ENCODE data around the gene OR1L6. TPM values are rescaled to one million over a fixed set of nuclear protein-coding genes. Genes with fewer than 3 reads are reported as not detected.

Gene OR1L6
- polyA plus RNA-seq, 1 donor = not detected

Other genes with a start within 250 kb of the OR1L6 start
- gene OR1J2, start 231.5 kb upstream of the OR1L6 start, polyA plus RNA-seq (ENCODE audit: insufficient read length) = not detected
- not detected for gene OR1J4, start 223.2 kb upstream of the OR1L6 start, polyA plus RNA-seq (ENCODE audit: insufficient read length)
- not detected for gene OR1N1, start 215.0 kb upstream of the OR1L6 start, polyA plus RNA-seq (ENCODE audit: insufficient read length)
- gene OR1N2, start 189.2 kb upstream of the OR1L6 start, polyA plus RNA-seq (ENCODE audit: insufficient read length) = not detected
- gene OR1L8, start 158.9 kb upstream of the OR1L6 start, polyA plus RNA-seq (ENCODE audit: insufficient read length) = 0.15 TPM
- gene OR1Q1, start 127.6 kb upstream of the OR1L6 start, polyA plus RNA-seq (ENCODE audit: insufficient read length) = not detected
- not detected for gene OR1B1, start 84.7 kb upstream of the OR1L6 start, polyA plus RNA-seq (ENCODE audit: insufficient read length)
- not detected for gene OR1L1, start 80.6 kb upstream of the OR1L6 start, polyA plus RNA-seq (ENCODE audit: insufficient read length)
- gene OR1L3, start 67.2 kb upstream of the OR1L6 start, polyA plus RNA-seq (ENCODE audit: insufficient read length) = not detected
- not detected for gene OR1L4, start 18.3 kb upstream of the OR1L6 start, polyA plus RNA-seq (ENCODE audit: insufficient read length)
- gene OR5C1, start 46.6 kb downstream of the OR1L6 start, polyA plus RNA-seq (ENCODE audit: insufficient read length) = not detected
- not detected for gene OR1K1, start 57.8 kb downstream of the OR1L6 start, polyA plus RNA-seq (ENCODE audit: insufficient read length)
- gene PDCL, start 86.3 kb downstream of the OR1L6 start, polyA plus RNA-seq (ENCODE audit: insufficient read length) = 15.2 TPM
- 30.4 TPM for gene RC3H2, start 163.1 kb downstream of the OR1L6 start, polyA plus RNA-seq (ENCODE audit: insufficient read length)
- 9.6 TPM for gene ZBTB6, start 171.0 kb downstream of the OR1L6 start, polyA plus RNA-seq (ENCODE audit: insufficient read length)
- 8.8 TPM for gene ZBTB26, start 189.2 kb downstream of the OR1L6 start, polyA plus RNA-seq (ENCODE audit: insufficient read length)
- gene RABGAP1, start 198.7 kb downstream of the OR1L6 start, polyA plus RNA-seq (ENCODE audit: insufficient read length) = 34.3 TPM

Measured in forelimb muscle (tissue), 1 donor.